Breast epithelium (tissue), 3 donors: ENCODE results near the gene DAND5.

Source experiments
- CTCF ChIP-seq, 3 donors: fragments of 450-650 bp; IDR thresholded peaks; one replicate each; pipeline ENCODE4 v1.5.1; 2016 to 2017; ENCODE audit warnings: antibody characterized with exemption in 3 of 3, mild to moderate bottlenecking in 3 of 3, moderate library complexity in 3 of 3
- POLR2A ChIP-seq: fragments of 450-650 bp; IDR thresholded peaks from one replicate; pipeline ENCODE4 v1.6.1; 2016; ENCODE audit warnings: antibody characterized with exemption, mild to moderate bottlenecking, moderate library complexity
- POLR2AphosphoS5 ChIP-seq, 3 donors: sonication (generic); formaldehyde crosslinking; IDR thresholded peaks; one replicate each; pipeline ENCODE4 v1.6.1; 2017; ENCODE audit warnings: antibody characterized with exemption in 3 of 3

- TF ChIP-seq CTCF (IDR thresholded peaks at IDR 0.05) (no peak), POLR2AphosphoS5 (IDR thresholded peaks at IDR 0.05) (no peak), POLR2A (no peak)
These were observed 17.4 kb downstream of the DAND5 start for GRCh38 chr19:12986726-12987125.
